GM18951 (cell line): ENCODE data around the gene RECK.

Experiments used
- POLR2A ChIP-seq: IDR thresholded peaks from 4 replicates; pipeline ENCODE4 v1.6.1; 2011; ENCODE audit warnings: mild to moderate bottlenecking; ENCODE audit not compliant: insufficient read length, insufficient read depth; ENCODE audit errors: extremely low read depth
- in situ Hi-C: fragments of 300-500 bp; cut with MboI; formaldehyde crosslinking; loops from one replicate; pipeline ENCODE4 v1.12.0; 2022; ENCODE audit warnings: low sequenced_read_pairs, mixed read lengths, inconsistent platforms; ENCODE audit not compliant: unreplicated experiment

RECK gene

GRCh38 chr9:36092014-36092413 lies 55.3 kb downstream of the RECK start:
- in situ Hi-C loops, result no loop called here
- TF ChIP-seq POLR2A, result no peak

GRCh38 chr9:36092509-36093215 lies 55.9 kb downstream of the RECK start:
- in situ Hi-C loops, result no loop called here
- no peak for TF ChIP-seq POLR2A

- in situ Hi-C loops, result no loop called here
- TF ChIP-seq POLR2A, result no peak
Measured at GRCh38 chr9:36093384-36093783, 56.7 kb downstream of the RECK start.

DNA sequence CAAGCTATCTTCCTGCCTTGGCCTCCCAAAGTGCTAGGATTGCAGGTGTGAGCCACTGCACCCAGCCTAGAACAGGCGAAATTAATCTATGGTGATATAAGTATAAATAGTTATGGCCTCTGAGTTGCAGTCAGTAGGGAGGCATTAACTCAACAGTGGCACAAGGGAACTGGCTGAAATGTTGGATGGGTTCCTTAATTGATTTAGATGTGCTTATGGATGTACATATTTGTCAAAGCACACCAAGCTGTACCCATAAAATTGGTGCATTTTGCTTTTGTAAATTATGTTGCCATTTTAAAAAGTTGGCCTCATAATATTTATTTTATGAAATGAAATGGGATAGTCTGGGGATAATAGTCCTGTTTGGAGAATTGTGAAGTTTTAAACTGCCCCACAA lies 63.0 kb downstream of the RECK start:
- in situ Hi-C loops, result loop anchor here (5.0 kb wide), 1 partner anchor 68 kb away; the partner anchor contains the start of gene CCIN

GRCh38 chr9:36100532-36100931 lies 63.8 kb downstream of the RECK start:
- in situ Hi-C loops, result loop anchor here (5.0 kb wide), 1 partner anchor 67 kb away; the partner anchor contains the start of gene CCIN
- no peak for TF ChIP-seq POLR2A

More for the DNA sequence above, 63.0 kb downstream of the RECK start:
- no peak for TF ChIP-seq POLR2A

- in situ Hi-C loops, result loop anchor here (5.0 kb wide), 1 partner anchor 65 kb away; the partner anchor contains the start of gene CCIN
Measured at GRCh38 chr9:36101916-36102741, 65.4 kb downstream of the RECK start.

DNA sequence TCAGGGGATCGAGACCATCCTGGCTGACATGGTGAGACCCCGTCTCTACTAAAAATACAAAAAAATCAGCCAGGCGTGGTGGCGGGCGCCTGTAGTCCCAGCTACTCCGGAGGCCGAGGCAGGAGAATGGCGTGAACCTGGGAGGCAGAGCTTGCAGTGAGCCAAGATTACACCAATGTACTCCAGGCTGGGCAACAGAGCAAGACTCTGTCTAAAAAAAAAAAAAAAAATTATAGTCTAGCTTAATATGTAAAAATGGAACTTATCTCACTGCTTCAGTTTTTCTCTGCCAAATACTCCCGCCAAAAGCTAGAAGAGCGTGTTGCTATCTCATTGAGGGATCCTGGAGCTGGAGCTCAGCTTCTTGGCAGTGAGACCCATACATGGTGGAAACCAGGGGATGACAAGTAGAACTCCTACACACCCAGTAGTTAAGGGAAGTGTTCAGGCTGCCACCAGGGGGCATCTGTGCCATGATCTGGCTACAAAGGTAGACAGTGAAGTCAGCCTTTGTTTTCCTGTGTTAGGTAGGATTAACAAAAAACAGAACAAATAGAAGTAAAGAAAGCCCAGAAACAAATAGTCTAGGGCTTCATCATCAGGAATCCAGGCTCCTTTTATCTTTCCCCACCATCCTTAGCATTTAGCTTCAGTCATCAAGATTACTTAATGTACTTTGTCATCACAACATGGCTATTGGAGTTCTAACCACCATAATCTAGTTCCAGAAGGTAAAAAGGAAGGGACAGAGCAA lies 66.2 kb downstream of the RECK start:
- TF ChIP-seq POLR2A, result no peak
- in situ Hi-C loops, result loop anchor here (5.0 kb wide), 1 partner anchor 64 kb away; the partner anchor contains the start of gene CCIN

More at GRCh38 chr9:36101916-36102741, 65.4 kb downstream of the RECK start:
- no peak for TF ChIP-seq POLR2A

GRCh38 chr9:36109071-36109470 lies 72.4 kb downstream of the RECK start:
- in situ Hi-C loops, result no loop called here
- TF ChIP-seq POLR2A, result no peak

- in situ Hi-C loops, result no loop called here
- TF ChIP-seq POLR2A, result no peak
Measured at GRCh38 chr9:36110434-36110833, 73.7 kb downstream of the RECK start.

- in situ Hi-C loops, result no loop called here
Measured at GRCh38 chr9:36112516-36112915, 75.8 kb downstream of the RECK start.

DNA sequence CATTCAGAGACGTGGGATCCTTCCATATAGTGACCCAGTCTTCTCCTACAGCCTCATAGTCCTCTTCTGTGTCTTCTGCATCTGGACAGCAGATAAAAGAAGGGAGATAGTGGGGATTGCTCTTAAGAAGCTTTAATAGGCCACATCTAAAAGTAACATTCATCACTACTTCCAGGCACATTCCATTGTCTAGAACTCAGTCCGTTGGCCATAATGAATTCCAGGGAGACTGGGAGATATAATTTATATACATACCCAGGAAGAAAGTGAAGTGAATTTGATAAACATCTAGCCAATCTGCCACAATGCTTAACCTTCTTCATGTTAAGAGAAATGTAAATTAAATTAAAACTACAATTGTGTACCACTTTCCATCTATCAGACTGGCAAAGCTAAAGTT lies 77.3 kb downstream of the RECK start:
- no peak for TF ChIP-seq POLR2A
- in situ Hi-C loops, result no loop called here

More at GRCh38 chr9:36112516-36112915, 75.8 kb downstream of the RECK start:
- no peak for TF ChIP-seq POLR2A

DNA sequence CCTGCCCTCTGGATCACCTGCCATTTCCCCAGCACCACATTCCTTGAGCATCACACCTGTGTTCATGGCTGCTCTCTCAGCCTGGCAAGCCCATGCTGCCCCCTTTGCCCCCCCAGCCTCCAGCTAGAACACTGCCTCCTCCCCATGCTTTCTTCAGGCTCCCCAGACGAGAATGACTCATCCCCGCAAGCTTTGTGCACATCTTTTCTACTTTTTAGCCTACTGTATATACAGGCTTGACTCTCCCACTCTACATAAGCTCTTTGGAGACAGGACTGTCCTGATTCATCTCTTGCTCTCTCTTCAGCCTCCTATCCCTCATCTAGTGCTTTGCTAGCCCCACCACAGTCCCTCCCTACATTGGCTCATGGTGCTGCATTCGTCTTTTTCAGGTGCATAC lies 79.9 kb downstream of the RECK start:
- no peak for TF ChIP-seq POLR2A
- in situ Hi-C loops, result no loop called here

- in situ Hi-C loops, result no loop called here
- TF ChIP-seq POLR2A, result no peak
Measured at GRCh38 chr9:36118201-36118600, 81.5 kb downstream of the RECK start.
